ENCODE results near the gene SLCO4A1. TPM values are rescaled to one million over a fixed set of nuclear protein-coding genes. Genes with fewer than 3 reads are reported as not detected.

The SLCO4A1 gene
- total RNA-seq, 5 donors from 2014 or later (not counting 1 experiment from before 2014, with no cell fraction given), result 0.98 to 7.2 (median 5.4) TPM

DNA sequence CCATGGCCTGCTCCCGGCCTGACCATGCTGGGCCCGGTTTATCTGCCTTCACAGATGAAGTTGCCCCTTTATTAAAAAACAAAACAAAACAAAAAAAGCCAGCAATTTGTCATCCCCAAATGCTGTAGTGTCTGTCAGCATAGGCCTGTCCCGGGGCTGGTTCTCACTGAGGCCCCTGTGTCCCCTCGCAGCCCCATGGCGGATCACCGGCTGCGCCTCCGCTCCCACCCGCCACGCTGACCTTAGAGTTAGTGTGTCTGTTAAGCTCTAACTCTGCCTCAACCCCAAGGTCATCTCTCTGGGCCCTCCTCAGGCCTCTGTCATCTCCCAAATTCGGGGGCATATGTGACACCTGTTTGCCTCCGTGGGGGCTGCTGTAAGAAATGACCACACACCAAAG is 11.1 kb downstream of the SLCO4A1 start:
- WGBS (ENCODE audit: insufficient coverage), result 67% methylated on average over 3 of the region's 12 CpGs
- ChIA-PET POLR2A (no interaction called here), CTCF (interaction anchor here in 1 of 2 donors (0.6 kb wide), 1 partner anchor 11 kb away, joined by 3 read pairs; no protein-coding TSS in a partner anchor)
- H3K27ac ChIP-seq (ENCODE audit: low read length), result no peak overlapping the region
- no peak for ATAC-seq (replicated peaks in 1 of 4)
- H3K4me3 ChIP-seq (ENCODE audit: control insufficient read depth in 1 of 2, extremely low read depth in 1 of 2, low read length in 1 of 2), result no peak overlapping the region
- Mint-ChIP-seq H3K27me3 (no peaks in the 10 kb centered on the region), H3K27ac (peak overlapping the region; percentile 57 to 71), H3K9me3 (no peaks in the 10 kb centered on the region), H3K4me3 (no peak overlapping the region), H3K4me1 (peaks cover 21 to 36% (median 33%) of the 10 kb centered on the region in 3 donors), H3K36me3 (no peaks in the 10 kb centered on the region)
- no peaks in the 10 kb centered on the region for H3K27me3 ChIP-seq (replicated peaks in 1 of 2; ENCODE audit: control insufficient read depth in 2 of 2, extremely low read depth in 1 of 2, insufficient read depth in 2 of 2, low read length in 1 of 2)
- no peak for DNase-seq
- H3K36me3 ChIP-seq (ENCODE audit: control insufficient read depth in 2 of 2, extremely low read depth in 1 of 2, insufficient read depth in 1 of 2, low read length in 1 of 2), result no peaks in the 10 kb centered on the region
- no peaks in the 10 kb centered on the region for H3K9me3 ChIP-seq
- H3K4me1 ChIP-seq (ENCODE audit: control insufficient read depth in 1 of 2, extremely low read depth in 1 of 2, insufficient read depth in 2 of 2, low read length in 2 of 2), result peaks cover 8 to 33% of the 10 kb centered on the region in 2 experiments

DNA sequence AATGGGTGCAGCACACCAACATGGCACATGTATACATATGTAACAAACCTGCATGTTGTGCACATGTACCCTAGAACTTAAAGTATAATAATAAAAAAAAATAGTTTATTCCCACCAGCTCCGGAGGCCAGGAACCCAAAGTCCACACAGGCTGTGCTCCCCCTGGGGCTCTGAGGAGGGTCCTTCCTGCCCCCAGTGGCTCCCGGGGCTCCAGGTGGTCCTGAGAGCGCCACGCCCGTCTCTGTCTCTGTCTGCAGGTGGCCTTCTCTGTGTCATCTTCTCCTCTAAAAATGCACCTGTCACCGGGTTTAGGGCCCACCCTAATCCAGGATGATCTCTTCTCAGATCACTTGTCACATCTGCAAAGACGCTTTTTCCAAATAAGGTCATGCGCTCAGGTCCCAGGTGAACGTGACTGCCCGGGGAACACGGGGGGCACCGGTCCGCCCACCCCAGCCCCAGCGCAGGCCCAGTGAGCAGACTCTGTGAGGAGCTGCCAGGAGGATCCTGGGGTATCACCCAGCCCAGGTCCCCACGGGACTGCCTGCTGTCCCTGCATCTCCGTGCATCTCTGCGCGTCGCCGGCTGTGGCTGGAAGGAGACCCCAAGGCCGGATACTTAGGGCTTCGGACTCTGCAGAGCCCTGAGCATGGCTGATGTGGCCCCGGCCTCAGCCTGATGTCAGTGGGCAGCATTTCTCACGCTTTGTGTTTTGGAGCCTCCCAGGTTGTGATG is 11.8 kb downstream of the SLCO4A1 start:
- WGBS (ENCODE audit: insufficient coverage), result 95% methylated on average over 23 of the region's 24 CpGs
- H3K4me1 Mint-ChIP-seq, result peaks cover 21 to 36% (median 33%) of the 10 kb centered on the region in 3 donors
- Histone ChIP-seq H3K36me3 (ENCODE audit: control insufficient read depth in 2 of 2, extremely low read depth in 1 of 2, insufficient read depth in 1 of 2, low read length in 1 of 2) (no peaks in the 10 kb centered on the region), H3K9me3 (no peaks in the 10 kb centered on the region), H3K27me3 (replicated peaks in 1 of 2; ENCODE audit: control insufficient read depth in 2 of 2, extremely low read depth in 1 of 2, insufficient read depth in 2 of 2, low read length in 1 of 2) (no peaks in the 10 kb centered on the region), H3K4me1 (ENCODE audit: control insufficient read depth in 1 of 2, extremely low read depth in 1 of 2, insufficient read depth in 2 of 2, low read length in 2 of 2) (peaks cover 8 to 33% of the 10 kb centered on the region in 2 experiments), H3K27ac (ENCODE audit: low read length) (no peak overlapping the region), H3K4me3 (ENCODE audit: control insufficient read depth in 1 of 2, extremely low read depth in 1 of 2, low read length in 1 of 2) (no peak overlapping the region)
- DNase-seq, result no peak
- H3K9me3 Mint-ChIP-seq, result no peaks in the 10 kb centered on the region
- H3K36me3 Mint-ChIP-seq, result no peaks in the 10 kb centered on the region
- POLR2A ChIA-PET, result no interaction called here
- no peak overlapping the region for H3K4me3 Mint-ChIP-seq
- CTCF ChIA-PET, result interaction anchor here in 1 of 2 donors (0.6 kb wide), 1 partner anchor 11 kb away, joined by 3 read pairs; no protein-coding TSS in a partner anchor
- no peak for ATAC-seq (replicated peaks in 1 of 4)
- H3K27me3 Mint-ChIP-seq, result no peaks in the 10 kb centered on the region
- peak overlapping the region; percentile 57 to 71 for H3K27ac Mint-ChIP-seq

DNA sequence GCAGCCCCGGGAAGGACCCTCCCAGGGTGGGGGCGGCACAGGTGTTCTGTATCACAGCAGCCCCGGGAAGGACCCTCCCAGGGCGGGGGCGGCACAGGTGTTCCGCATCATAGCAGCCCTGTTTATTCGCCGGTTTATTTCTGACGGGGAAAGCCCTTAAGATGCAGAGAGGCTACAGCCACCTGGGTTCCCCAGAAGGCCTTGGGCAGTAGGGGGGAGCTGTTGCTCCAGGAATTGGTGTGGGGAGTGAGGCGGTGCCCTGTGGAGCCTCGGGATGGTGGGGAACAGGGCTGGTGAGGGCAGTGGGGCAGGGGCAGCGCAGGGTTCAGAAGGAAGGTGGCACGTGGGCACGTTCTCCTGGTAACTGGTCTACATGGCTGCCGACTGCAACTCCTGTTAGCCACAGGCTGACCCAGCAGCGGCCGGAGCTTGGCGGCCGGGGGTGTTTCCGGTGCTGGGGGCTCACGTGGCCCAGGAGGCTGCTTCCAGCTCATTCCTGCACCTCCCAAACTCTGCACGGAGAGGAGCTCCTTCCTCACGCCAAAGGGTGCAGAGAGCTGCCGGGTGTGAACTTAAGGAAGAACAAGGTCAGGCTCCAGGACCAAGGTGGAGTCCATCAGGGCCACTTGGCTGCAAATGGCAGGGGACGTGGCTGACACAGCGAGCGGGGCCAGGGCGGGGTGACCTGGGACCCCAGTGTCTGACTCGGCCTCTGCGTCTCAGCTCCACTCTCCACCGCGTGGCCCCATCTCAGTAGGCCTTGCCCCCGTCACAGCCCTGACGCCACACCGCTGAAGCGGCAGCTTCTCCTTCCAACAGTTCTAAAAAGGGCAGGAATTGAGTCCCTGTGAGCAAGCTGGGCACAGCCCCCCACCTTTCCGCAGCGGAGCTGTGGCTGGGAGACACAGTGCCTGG is 13.2 kb downstream of the SLCO4A1 start:
- CTCF ChIA-PET, result no interaction called here

DNA sequence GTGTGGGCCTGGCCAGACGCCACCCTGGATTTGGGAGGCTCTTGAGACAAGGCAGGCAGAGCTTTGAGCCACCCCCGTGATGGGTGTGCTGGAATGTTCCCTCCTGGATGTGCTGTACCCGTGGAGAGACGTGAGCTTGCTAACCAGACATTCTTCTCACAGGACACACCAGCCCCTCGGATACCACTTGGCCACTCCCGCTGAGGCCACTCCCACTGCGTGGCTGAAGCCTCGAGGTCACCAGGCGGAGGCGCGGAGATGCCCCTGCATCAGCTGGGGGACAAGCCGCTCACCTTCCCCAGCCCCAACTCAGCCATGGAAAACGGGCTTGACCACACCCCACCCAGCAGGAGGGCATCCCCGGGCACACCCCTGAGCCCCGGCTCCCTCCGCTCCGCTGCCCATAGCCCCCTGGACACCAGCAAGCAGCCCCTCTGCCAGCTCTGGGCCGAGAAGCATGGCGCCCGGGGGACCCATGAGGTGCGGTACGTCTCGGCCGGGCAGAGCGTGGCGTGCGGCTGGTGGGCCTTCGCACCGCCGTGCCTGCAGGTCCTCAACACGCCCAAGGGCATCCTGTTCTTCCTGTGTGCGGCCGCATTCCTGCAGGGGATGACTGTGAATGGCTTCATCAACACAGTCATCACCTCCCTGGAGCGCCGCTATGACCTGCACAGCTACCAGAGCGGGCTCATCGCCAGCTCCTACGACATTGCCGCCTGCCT is 14.1 kb downstream of the SLCO4A1 start:
- Mint-ChIP-seq H3K4me3 (no peak overlapping the region), H3K36me3 (no peaks in the 10 kb centered on the region), H3K4me1 (peaks cover 15 to 17% (median 16%) of the 10 kb centered on the region in 3 donors), H3K27ac (no peak overlapping the region), H3K9me3 (no peaks in the 10 kb centered on the region), H3K27me3 (no peaks in the 10 kb centered on the region)
- Histone ChIP-seq H3K27ac (ENCODE audit: low read length) (no peak overlapping the region), H3K27me3 (replicated peaks in 1 of 2; ENCODE audit: control insufficient read depth in 2 of 2, extremely low read depth in 1 of 2, insufficient read depth in 2 of 2, low read length in 1 of 2) (no peaks in the 10 kb centered on the region), H3K9me3 (no peaks in the 10 kb centered on the region), H3K4me3 (ENCODE audit: control insufficient read depth in 1 of 2, extremely low read depth in 1 of 2, low read length in 1 of 2) (no peak overlapping the region), H3K36me3 (ENCODE audit: control insufficient read depth in 2 of 2, extremely low read depth in 1 of 2, insufficient read depth in 1 of 2, low read length in 1 of 2) (no peaks in the 10 kb centered on the region), H3K4me1 (ENCODE audit: control insufficient read depth in 1 of 2, extremely low read depth in 1 of 2, insufficient read depth in 2 of 2, low read length in 2 of 2) (peaks cover 7 to 19% of the 10 kb centered on the region in 2 experiments)
- DNase-seq (no peak), ATAC-seq (replicated peaks in 1 of 4) (no peak)
- 93% methylated on average over 37 of the region's 39 CpGs for WGBS (ENCODE audit: insufficient coverage)
- ChIA-PET POLR2A (interaction anchor here in 1 of 2 donors (0.6 kb wide), 1 partner anchor 123 kb away, joined by 6 read pairs; no protein-coding TSS in a partner anchor), CTCF (no interaction called here)

More for the DNA sequence above, 13.2 kb downstream of the SLCO4A1 start:
- no peak overlapping the region for H3K27ac ChIP-seq (ENCODE audit: low read length)
- no peaks in the 10 kb centered on the region for H3K27me3 Mint-ChIP-seq
- no peak overlapping the region for H3K4me3 Mint-ChIP-seq
- POLR2A ChIA-PET, result no interaction called here
- no peaks in the 10 kb centered on the region for H3K36me3 Mint-ChIP-seq
- H3K4me1 ChIP-seq (ENCODE audit: control insufficient read depth in 1 of 2, extremely low read depth in 1 of 2, insufficient read depth in 2 of 2, low read length in 2 of 2), result peaks cover 8 to 27% of the 10 kb centered on the region in 2 experiments
- WGBS (ENCODE audit: insufficient coverage), result 94% methylated on average over 36 of the region's 38 CpGs
- DNase-seq (no peak), ATAC-seq (replicated peaks in 1 of 4) (no peak)
- no peaks in the 10 kb centered on the region for H3K9me3 Mint-ChIP-seq
- no peaks in the 10 kb centered on the region for H3K9me3 ChIP-seq
- H3K4me3 ChIP-seq (ENCODE audit: control insufficient read depth in 1 of 2, extremely low read depth in 1 of 2, low read length in 1 of 2), result no peak overlapping the region
- no peak overlapping the region for H3K27ac Mint-ChIP-seq
- H3K4me1 Mint-ChIP-seq, result peaks cover 21 to 25% (median 24%) of the 10 kb centered on the region in 3 donors
- H3K36me3 ChIP-seq (ENCODE audit: control insufficient read depth in 2 of 2, extremely low read depth in 1 of 2, insufficient read depth in 1 of 2, low read length in 1 of 2), result no peaks in the 10 kb centered on the region
- no peaks in the 10 kb centered on the region for H3K27me3 ChIP-seq (replicated peaks in 1 of 2; ENCODE audit: control insufficient read depth in 2 of 2, extremely low read depth in 1 of 2, insufficient read depth in 2 of 2, low read length in 1 of 2)

- no peak overlapping the region for H3K27ac Mint-ChIP-seq
- H3K36me3 Mint-ChIP-seq, result no peaks in the 10 kb centered on the region
- peaks cover 8 to 11% (median 11%) of the 10 kb centered on the region in 3 donors for H3K4me1 Mint-ChIP-seq
- Histone ChIP-seq H3K9me3 (no peaks in the 10 kb centered on the region), H3K27me3 (replicated peaks in 1 of 2; ENCODE audit: control insufficient read depth in 2 of 2, extremely low read depth in 1 of 2, insufficient read depth in 2 of 2, low read length in 1 of 2) (no peaks in the 10 kb centered on the region), H3K27ac (ENCODE audit: low read length) (no peak overlapping the region), H3K36me3 (ENCODE audit: control insufficient read depth in 2 of 2, extremely low read depth in 1 of 2, insufficient read depth in 1 of 2, low read length in 1 of 2) (no peaks in the 10 kb centered on the region), H3K4me3 (ENCODE audit: control insufficient read depth in 1 of 2, extremely low read depth in 1 of 2, low read length in 1 of 2) (no peak overlapping the region), H3K4me1 (ENCODE audit: control insufficient read depth in 1 of 2, extremely low read depth in 1 of 2, insufficient read depth in 2 of 2, low read length in 2 of 2) (peaks cover 3 to 13% of the 10 kb centered on the region in 2 experiments)
- WGBS (ENCODE audit: insufficient coverage), result 96% methylated on average over 36 of the region's 37 CpGs
- ATAC-seq (replicated peaks in 1 of 4), result no peak
- no peaks in the 10 kb centered on the region for H3K9me3 Mint-ChIP-seq
- ChIA-PET CTCF (no interaction called here), POLR2A (interaction anchor here in 1 of 2 donors (0.6 kb wide), 1 partner anchor 122 kb away, joined by 6 read pairs; no protein-coding TSS in a partner anchor)
- no peak overlapping the region for H3K4me3 Mint-ChIP-seq
- no peaks in the 10 kb centered on the region for H3K27me3 Mint-ChIP-seq
- DNase-seq, result no peak
Observed at GRCh38 chr20:62656919-62657588, 14.8 kb downstream of the SLCO4A1 start.
